ENCODE results near the gene ELMO1. TPM values are rescaled to one million over a fixed set of nuclear protein-coding genes. Genes with fewer than 3 reads are reported as not detected.

The ELMO1 gene
- total RNA-seq, 4 donors from 2014 or later: 24.6 to 120 (median 71.9) TPM

- in situ Hi-C loops (cut with MboI; ENCODE audit: low pct_ligation_motif_present in 1 of 4, low pct_unique_long_range_greater_than_20kb in 1 of 4, low sequenced_read_pairs in 3 of 4): no loop called here
- intact Hi-C loops (cut with DNase I; ENCODE audit: low total_unique reads): no loop called here
Observed at GRCh38 chr7:37440738-37441385, 7.8 kb downstream of the ELMO1 start.

DNA sequence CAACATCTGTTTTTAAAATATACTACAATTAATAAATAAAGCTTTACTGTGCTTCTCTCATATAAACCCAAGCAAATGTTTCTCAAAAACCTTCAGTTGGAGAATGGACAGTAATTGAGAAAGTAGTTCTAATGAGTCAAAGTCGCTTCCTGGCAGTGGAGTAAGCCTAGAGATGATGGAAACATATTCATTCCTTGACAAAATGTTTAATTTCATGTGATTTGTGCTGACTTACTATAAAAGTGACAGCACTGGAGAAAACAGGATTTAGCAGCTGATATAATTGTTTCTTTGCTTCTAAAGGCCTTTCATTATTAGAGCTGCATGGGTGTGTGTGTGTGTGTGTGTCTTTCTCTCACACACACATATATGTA lies 9.0 kb downstream of the ELMO1 start:
- Histone ChIP-seq H3K36me3 (no peaks in the 10 kb centered on the region), H3K27me3 (no peaks in the 10 kb centered on the region), H3K4me1 (peaks cover 0 to 10% (median 0%) of the 10 kb centered on the region in 4 donors), H3K9me3 (no peaks in the 10 kb centered on the region), H3K27ac (no peak overlapping the region), H3K4me3 (no peak overlapping the region)
- WGBS, 2 donors (ENCODE audit: low coverage in 1 of 2): 67 to 76% methylated on average over 1 of the region's 1 CpG
- TF ChIP-seq, protein P1, sequence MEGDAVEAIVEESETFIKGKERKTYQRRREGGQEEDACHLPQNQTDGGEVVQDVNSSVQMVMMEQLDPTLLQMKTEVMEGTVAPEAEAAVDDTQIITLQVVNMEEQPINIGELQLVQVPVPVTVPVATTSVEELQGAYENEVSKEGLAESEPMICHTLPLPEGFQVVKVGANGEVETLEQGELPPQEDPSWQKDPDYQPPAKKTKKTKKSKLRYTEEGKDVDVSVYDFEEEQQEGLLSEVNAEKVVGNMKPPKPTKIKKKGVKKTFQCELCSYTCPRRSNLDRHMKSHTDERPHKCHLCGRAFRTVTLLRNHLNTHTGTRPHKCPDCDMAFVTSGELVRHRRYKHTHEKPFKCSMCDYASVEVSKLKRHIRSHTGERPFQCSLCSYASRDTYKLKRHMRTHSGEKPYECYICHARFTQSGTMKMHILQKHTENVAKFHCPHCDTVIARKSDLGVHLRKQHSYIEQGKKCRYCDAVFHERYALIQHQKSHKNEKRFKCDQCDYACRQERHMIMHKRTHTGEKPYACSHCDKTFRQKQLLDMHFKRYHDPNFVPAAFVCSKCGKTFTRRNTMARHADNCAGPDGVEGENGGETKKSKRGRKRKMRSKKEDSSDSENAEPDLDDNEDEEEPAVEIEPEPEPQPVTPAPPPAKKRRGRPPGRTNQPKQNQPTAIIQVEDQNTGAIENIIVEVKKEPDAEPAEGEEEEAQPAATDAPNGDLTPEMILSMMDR (IDR thresholded peaks at IDR 0.05): no peak
- TF ChIP-seq POLR2A (IDR thresholded peaks at IDR 0.05) (no peak), POLR2AphosphoS5 (IDR thresholded peaks at IDR 0.05) (no peak), EP300 (IDR thresholded peaks at IDR 0.05; ENCODE audit: low read depth) (no peak)
- in situ Hi-C loops (cut with MboI; ENCODE audit: low pct_ligation_motif_present in 1 of 4, low pct_unique_long_range_greater_than_20kb in 1 of 4, low sequenced_read_pairs in 3 of 4) (no loop called here), intact Hi-C loops (cut with DNase I; ENCODE audit: low total_unique reads) (no loop called here)
- no peak for DNase-seq

More at GRCh38 chr7:37440738-37441385, 7.8 kb downstream of the ELMO1 start:
- no peak for DNase-seq
- TF ChIP-seq POLR2A (IDR thresholded peaks at IDR 0.05) (no peak), EP300 (IDR thresholded peaks at IDR 0.05; ENCODE audit: low read depth) (no peak), POLR2AphosphoS5 (IDR thresholded peaks at IDR 0.05) (no peak)
- TF ChIP-seq, protein P1 (IDR thresholded peaks at IDR 0.05): no peak
- Histone ChIP-seq H3K9me3 (no peaks in the 10 kb centered on the region), H3K36me3 (no peaks in the 10 kb centered on the region), H3K4me1 (peaks cover 0 to 8% (median 0%) of the 10 kb centered on the region in 4 donors), H3K27me3 (no peaks in the 10 kb centered on the region), H3K4me3 (no peak overlapping the region), H3K27ac (peak overlapping the region in 3 of 4 donors; percentile 7 to 51 (median 9))
- WGBS, 2 donors (ENCODE audit: low coverage in 1 of 2): 57 to 71% methylated on average over 7 to 8 of the region's 8 CpGs

- Histone ChIP-seq H3K36me3 (no peaks in the 10 kb centered on the region), H3K4me3 (no peak overlapping the region), H3K9me3 (no peaks in the 10 kb centered on the region), H3K27ac (no peak overlapping the region), H3K4me1 (peaks cover 0 to 12% (median 2%) of the 10 kb centered on the region in 4 donors), H3K27me3 (no peaks in the 10 kb centered on the region)
- intact Hi-C loops (cut with DNase I; ENCODE audit: low total_unique reads) (no loop called here), in situ Hi-C loops (cut with MboI; ENCODE audit: low pct_ligation_motif_present in 1 of 4, low pct_unique_long_range_greater_than_20kb in 1 of 4, low sequenced_read_pairs in 3 of 4) (no loop called here)
- no peak for DNase-seq
- WGBS, 2 donors (ENCODE audit: low coverage in 1 of 2): 78 to 85% methylated on average over 2 to 4 of the region's 4 CpGs
- no peak for TF ChIP-seq POLR2AphosphoS5 (IDR thresholded peaks at IDR 0.05)
- TF ChIP-seq, protein P1 (IDR thresholded peaks at IDR 0.05): no peak
- no peak for TF ChIP-seq POLR2A (IDR thresholded peaks at IDR 0.05)
- no peak for TF ChIP-seq EP300 (IDR thresholded peaks at IDR 0.05; ENCODE audit: low read depth)
Observed at GRCh38 chr7:37438906-37439652, 9.6 kb downstream of the ELMO1 start.

GRCh38 chr7:37435156-37435855 lies 13.4 kb downstream of the ELMO1 start:
- intact Hi-C loops (cut with DNase I; ENCODE audit: low total_unique reads): no loop called here
- Histone ChIP-seq H3K4me3 (no peak overlapping the region), H3K27ac (no peak overlapping the region), H3K36me3 (no peaks in the 10 kb centered on the region), H3K4me1 (peaks cover 0 to 9% (median 3%) of the 10 kb centered on the region in 4 donors), H3K27me3 (no peaks in the 10 kb centered on the region), H3K9me3 (no peaks in the 10 kb centered on the region)
- in situ Hi-C loops (cut with MboI; ENCODE audit: low pct_ligation_motif_present in 1 of 4, low pct_unique_long_range_greater_than_20kb in 1 of 4, low sequenced_read_pairs in 3 of 4): no loop called here
- DNase-seq: no peak
- TF ChIP-seq EP300 (IDR thresholded peaks at IDR 0.05; ENCODE audit: low read depth): no peak
- TF ChIP-seq POLR2AphosphoS5 (IDR thresholded peaks at IDR 0.05): no peak
- TF ChIP-seq, protein P1 (IDR thresholded peaks at IDR 0.05): no peak
- no peak for TF ChIP-seq POLR2A (IDR thresholded peaks at IDR 0.05)
- WGBS, 2 donors (ENCODE audit: low coverage in 1 of 2): 85 to 91% methylated on average over 5 to 6 of the region's 6 CpGs

Data from transverse colon (tissue), 4 donors.